ENCODE measurements around the gene BCAT1. TPM values are rescaled to one million over a fixed set of nuclear protein-coding genes. Genes with fewer than 3 reads are reported as not detected.
A peak's percentile ranks its signal among the peaks of the same experiment; 100 is the strongest.
"Not testable (repeated sequence)": the region's sequence is repeated elsewhere in the genome, so short reads cannot be mapped to it uniquely, and the experiment has no call there.

BCAT1 gene
- total RNA-seq, 1 donor = 453 TPM

- no peak for TF ChIP-seq CTCF (IDR thresholded peaks at IDR 0.05; ENCODE audit: insufficient read depth, low read length)
- H3K4me3 ChIP-seq (ENCODE audit: low read depth, low read length) = no peak overlapping the region
- DNase-seq (ENCODE audit: low read depth) = no peak
Measured at GRCh38 chr12:24854017-24854416, 94.9 kb downstream of the BCAT1 start.

GRCh38 chr12:24853588-24853987 is 95.3 kb downstream of the BCAT1 start:
- no peak overlapping the region for H3K4me3 ChIP-seq (ENCODE audit: low read depth, low read length)
- DNase-seq (ENCODE audit: low read depth) = peak; percentile 66
- TF ChIP-seq CTCF (IDR thresholded peaks at IDR 0.05; ENCODE audit: insufficient read depth, low read length) = no peak

GRCh38 chr12:24853094-24853493 is 95.8 kb downstream of the BCAT1 start:
- no peak for TF ChIP-seq CTCF (IDR thresholded peaks at IDR 0.05; ENCODE audit: insufficient read depth, low read length)
- no peak for DNase-seq (ENCODE audit: low read depth)
- no peak overlapping the region for H3K4me3 ChIP-seq (ENCODE audit: low read depth, low read length)

GRCh38 chr12:24852420-24852819 is 96.5 kb downstream of the BCAT1 start:
- peak; percentile 40 for TF ChIP-seq CTCF (IDR thresholded peaks at IDR 0.05; ENCODE audit: insufficient read depth, low read length)
- H3K4me3 ChIP-seq (ENCODE audit: low read depth, low read length) = no peak overlapping the region
- no peak for DNase-seq (ENCODE audit: low read depth)

- not testable (repeated sequence) for H3K4me3 ChIP-seq (ENCODE audit: low read depth, low read length); DNase-seq (ENCODE audit: low read depth)
Measured at GRCh38 chr12:24851883-24852282, 97.0 kb downstream of the BCAT1 start.

GRCh38 chr12:24851341-24851740 is 97.6 kb downstream of the BCAT1 start:
- DNase-seq (ENCODE audit: low read depth) = no peak
- TF ChIP-seq CTCF (IDR thresholded peaks at IDR 0.05; ENCODE audit: insufficient read depth, low read length) = no peak
- no peak overlapping the region for H3K4me3 ChIP-seq (ENCODE audit: low read depth, low read length)

- no peak for DNase-seq (ENCODE audit: low read depth)
- no peak for TF ChIP-seq CTCF (IDR thresholded peaks at IDR 0.05; ENCODE audit: insufficient read depth, low read length)
- no peak overlapping the region for H3K4me3 ChIP-seq (ENCODE audit: low read depth, low read length)
Measured at GRCh38 chr12:24850496-24850895, 98.4 kb downstream of the BCAT1 start.
